Activated B cell treated with CpG ODN at 0.5 μM for 24 hours (primary cell): ENCODE data around the gene XRN2. TPM values are rescaled to one million over a fixed set of nuclear protein-coding genes. Genes with fewer than 3 reads are reported as not detected.

ENCODE experiments used
- ATAC-seq: fragments of 200-7000 bp; cut with Tn5 transposase; one replicate; pipeline ENCODE4 v1.10.0; 2021; ENCODE audit warnings: low read depth, mild to moderate bottlenecking, moderate library complexity
- CTCF ChIA-PET: fragments of 350-600 bp; sonication (Branson Sonifier 250); formaldehyde crosslinking; loops from one replicate; lab custom pipeline; 2021; ENCODE audit warnings: antibody characterized with exemption; lab: Charles Lee
- POLR2A ChIA-PET: fragments of 350-600 bp; sonication (Branson Sonifier 250); formaldehyde crosslinking; loops from one replicate; lab custom pipeline; 2021; ENCODE audit warnings: antibody characterized with exemption; lab: Charles Lee
- DNase-seq: peaks from one replicate; pipeline ENCODE4 v3.0.0; 2022
- H3K27ac Mint-ChIP-seq: one replicate; pipeline ENCODE4 v1.8.0; 2020; ENCODE audit warnings: mixed read lengths
- H3K27me3 Mint-ChIP-seq: one replicate; pipeline ENCODE4 v1.8.0; 2021; ENCODE audit warnings: mixed read lengths
- H3K36me3 Mint-ChIP-seq: one replicate; pipeline ENCODE4 v1.8.0; 2021; ENCODE audit warnings: low read depth, mixed read lengths
- H3K4me1 Mint-ChIP-seq: one replicate; pipeline ENCODE4 v1.8.0; 2021; ENCODE audit warnings: mixed read lengths
- H3K4me3 Mint-ChIP-seq: one replicate; pipeline ENCODE4 v1.8.0; 2020; ENCODE audit warnings: mild to moderate bottlenecking, mixed read lengths
- H3K9me3 Mint-ChIP-seq: one replicate; pipeline ENCODE4 v1.8.0; 2020; ENCODE audit warnings: mixed read lengths
- intact Hi-C: fragments of 100-400 bp; cut with micrococcal nuclease; formaldehyde crosslinking; loops from one replicate; pipeline ENCODE4 v1.15.1; 2024
- total RNA-seq: library from RNA; stranded (reverse); gene quantifications from 2 replicates; pipeline ENCODE4 v1.2.3, GENCODE V29; 2022
- TF ChIP-seq, protein P1 (sequence below): fragments of 200-600 bp; IDR thresholded peaks from one replicate; pipeline ENCODE4 v1.8.0; 2022; ENCODE audit warnings: antibody characterized with exemption, mild to moderate bottlenecking

The XRN2 gene
- total RNA-seq, 1 donor from 2014 or later: 61.0 TPM

DNA sequence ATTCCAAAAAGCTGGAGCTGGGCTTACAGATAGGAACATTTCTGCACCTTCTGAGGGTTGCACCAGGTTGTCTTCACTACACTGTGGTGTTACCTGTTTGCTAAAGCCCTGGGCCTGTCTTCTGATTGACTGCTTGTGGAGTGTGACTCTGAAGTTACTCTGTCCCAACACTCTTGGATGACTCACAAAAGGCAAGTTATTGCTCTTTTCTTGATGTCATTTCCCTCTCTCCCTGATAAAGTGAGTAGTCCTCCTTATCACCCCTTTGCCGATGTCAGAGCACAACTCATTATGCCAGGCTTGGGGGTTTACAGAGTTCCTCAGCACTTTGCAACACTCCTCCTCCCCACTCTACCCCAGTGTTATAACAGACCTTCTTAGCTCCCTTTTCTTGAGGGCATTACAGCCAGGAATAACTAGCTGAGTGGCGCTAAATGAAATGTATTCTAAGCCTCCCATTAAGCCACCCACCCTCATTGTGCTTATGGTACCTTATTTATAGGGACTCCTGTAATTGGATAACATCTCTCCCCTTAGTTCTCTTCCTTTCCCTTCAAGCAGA, 130.3 kb downstream of the XRN2 start:
- ATAC-seq (no peak), DNase-seq (no peak)
- CTCF ChIA-PET: no interaction called here
- H3K4me3 Mint-ChIP-seq: no peak overlapping the region
- H3K27ac Mint-ChIP-seq: no peak overlapping the region
- POLR2A ChIA-PET: no interaction called here
- no peaks in the 10 kb centered on the region for H3K36me3 Mint-ChIP-seq
- H3K9me3 Mint-ChIP-seq: no peaks in the 10 kb centered on the region
- no peaks in the 10 kb centered on the region for H3K4me1 Mint-ChIP-seq
- intact Hi-C loops: no loop called here
- peaks cover 29% of the 10 kb centered on the region for H3K27me3 Mint-ChIP-seq
- TF ChIP-seq, protein P1, sequence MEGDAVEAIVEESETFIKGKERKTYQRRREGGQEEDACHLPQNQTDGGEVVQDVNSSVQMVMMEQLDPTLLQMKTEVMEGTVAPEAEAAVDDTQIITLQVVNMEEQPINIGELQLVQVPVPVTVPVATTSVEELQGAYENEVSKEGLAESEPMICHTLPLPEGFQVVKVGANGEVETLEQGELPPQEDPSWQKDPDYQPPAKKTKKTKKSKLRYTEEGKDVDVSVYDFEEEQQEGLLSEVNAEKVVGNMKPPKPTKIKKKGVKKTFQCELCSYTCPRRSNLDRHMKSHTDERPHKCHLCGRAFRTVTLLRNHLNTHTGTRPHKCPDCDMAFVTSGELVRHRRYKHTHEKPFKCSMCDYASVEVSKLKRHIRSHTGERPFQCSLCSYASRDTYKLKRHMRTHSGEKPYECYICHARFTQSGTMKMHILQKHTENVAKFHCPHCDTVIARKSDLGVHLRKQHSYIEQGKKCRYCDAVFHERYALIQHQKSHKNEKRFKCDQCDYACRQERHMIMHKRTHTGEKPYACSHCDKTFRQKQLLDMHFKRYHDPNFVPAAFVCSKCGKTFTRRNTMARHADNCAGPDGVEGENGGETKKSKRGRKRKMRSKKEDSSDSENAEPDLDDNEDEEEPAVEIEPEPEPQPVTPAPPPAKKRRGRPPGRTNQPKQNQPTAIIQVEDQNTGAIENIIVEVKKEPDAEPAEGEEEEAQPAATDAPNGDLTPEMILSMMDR: no peak

DNA sequence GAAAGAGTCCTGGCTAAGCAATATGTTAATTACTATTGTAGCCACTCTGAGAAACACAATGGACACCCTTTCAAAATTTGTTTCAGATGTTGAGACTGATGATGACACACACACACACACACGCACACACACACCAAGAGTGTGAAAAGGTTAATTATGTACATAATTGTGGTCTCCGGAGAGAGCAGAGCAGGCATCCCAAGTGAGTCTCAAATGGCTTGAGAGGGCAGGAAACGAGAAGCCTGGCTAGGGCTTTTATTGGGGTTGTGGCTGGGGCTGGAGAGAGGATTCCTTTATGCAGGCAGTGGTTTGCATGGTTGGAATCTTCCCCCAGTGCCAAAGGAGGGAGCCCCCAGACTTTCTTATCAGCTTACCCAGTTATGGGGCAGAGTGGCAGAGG, 132.4 kb downstream of the XRN2 start:
- no peak overlapping the region for H3K27ac Mint-ChIP-seq
- H3K4me3 Mint-ChIP-seq: no peak overlapping the region
- CTCF ChIA-PET: no interaction called here
- H3K36me3 Mint-ChIP-seq: no peaks in the 10 kb centered on the region
- DNase-seq (no peak), ATAC-seq (no peak)
- POLR2A ChIA-PET: no interaction called here
- H3K27me3 Mint-ChIP-seq: peaks cover 23% of the 10 kb centered on the region
- H3K4me1 Mint-ChIP-seq: no peaks in the 10 kb centered on the region
- intact Hi-C loops: no loop called here
- TF ChIP-seq, protein P1: no peak
- no peaks in the 10 kb centered on the region for H3K9me3 Mint-ChIP-seq

DNA sequence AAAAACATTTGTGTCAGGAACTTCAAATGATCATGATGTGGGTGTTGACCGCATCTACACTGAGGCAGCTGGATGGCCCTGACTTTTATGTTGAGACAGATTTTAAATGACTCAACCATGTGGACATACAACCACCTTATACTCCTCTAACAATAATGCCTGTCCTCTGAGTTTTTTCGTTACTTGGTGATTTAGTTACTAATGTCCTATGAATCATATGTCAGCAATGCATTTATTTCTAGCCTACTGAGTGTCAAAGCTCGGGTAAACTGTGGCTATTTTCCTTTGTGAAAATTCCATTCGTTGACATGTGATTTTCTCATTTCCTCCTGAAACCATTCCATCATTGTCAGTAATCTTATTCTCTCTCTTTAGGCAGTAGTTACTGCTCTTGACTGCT, 133.1 kb downstream of the XRN2 start:
- H3K27me3 Mint-ChIP-seq: peaks cover 26% of the 10 kb centered on the region
- POLR2A ChIA-PET: no interaction called here
- H3K4me3 Mint-ChIP-seq: no peak overlapping the region
- TF ChIP-seq, protein P1: no peak
- CTCF ChIA-PET: no interaction called here
- no peaks in the 10 kb centered on the region for H3K36me3 Mint-ChIP-seq
- H3K27ac Mint-ChIP-seq: no peak overlapping the region
- no peaks in the 10 kb centered on the region for H3K4me1 Mint-ChIP-seq
- DNase-seq: no peak
- H3K9me3 Mint-ChIP-seq: no peaks in the 10 kb centered on the region
- no peak for ATAC-seq
- intact Hi-C loops: no loop called here

DNA sequence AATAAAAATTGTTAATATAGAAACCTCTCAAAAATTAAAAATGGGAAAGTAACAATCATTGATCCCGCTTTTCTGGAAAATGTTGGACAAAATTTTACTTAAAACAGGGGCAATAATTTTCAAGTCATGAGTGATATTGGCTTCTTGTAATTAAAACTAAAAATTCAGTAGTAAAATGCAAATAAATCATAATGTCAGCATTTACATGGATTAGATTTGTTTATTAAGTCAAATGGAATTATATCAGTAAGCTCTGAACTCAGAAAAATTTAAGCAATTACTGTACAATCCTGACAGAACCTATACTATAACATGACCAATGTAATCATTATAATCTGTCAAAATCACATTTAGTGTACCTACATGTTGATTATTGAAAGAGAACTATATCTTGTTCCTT, 134.1 kb downstream of the XRN2 start:
- no peaks in the 10 kb centered on the region for H3K36me3 Mint-ChIP-seq
- H3K27me3 Mint-ChIP-seq: peaks cover 26% of the 10 kb centered on the region
- no peaks in the 10 kb centered on the region for H3K9me3 Mint-ChIP-seq
- ATAC-seq: no peak
- intact Hi-C loops: no loop called here
- CTCF ChIA-PET: no interaction called here
- H3K4me3 Mint-ChIP-seq: no peak overlapping the region
- H3K27ac Mint-ChIP-seq: no peak overlapping the region
- DNase-seq: no peak
- TF ChIP-seq, protein P1: no peak
- H3K4me1 Mint-ChIP-seq: no peaks in the 10 kb centered on the region
- POLR2A ChIA-PET: no interaction called here

DNA sequence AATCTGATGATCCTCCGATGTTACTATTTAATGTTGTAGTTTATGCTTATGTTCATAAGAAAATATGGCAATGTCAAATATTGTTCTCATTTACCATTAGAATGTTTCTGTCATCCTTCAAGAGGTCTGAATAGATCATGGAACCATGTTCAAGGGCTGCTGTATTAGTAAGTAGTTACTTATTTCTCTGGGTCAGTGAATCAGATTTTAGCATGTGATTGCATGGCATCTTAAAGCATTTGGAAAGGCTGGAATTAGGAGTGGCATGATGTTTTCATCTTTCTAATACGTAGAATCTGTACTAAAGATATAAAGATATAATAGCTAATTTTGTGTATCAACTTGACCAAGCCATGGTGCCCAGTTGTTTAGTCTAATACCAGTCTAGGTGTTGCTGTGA, 134.7 kb downstream of the XRN2 start:
- intact Hi-C loops: no loop called here
- Mint-ChIP-seq H3K4me1 (no peaks in the 10 kb centered on the region), H3K27me3 (peaks cover 26% of the 10 kb centered on the region), H3K4me3 (no peak overlapping the region), H3K27ac (no peak overlapping the region), H3K36me3 (no peaks in the 10 kb centered on the region), H3K9me3 (no peaks in the 10 kb centered on the region)
- ATAC-seq: no peak
- TF ChIP-seq, protein P1: no peak
- POLR2A ChIA-PET: no interaction called here
- no peak for DNase-seq
- CTCF ChIA-PET: no interaction called here

Other genes with a start within 250 kb of the XRN2 start
- gene LINC00237, start 197.0 kb upstream of the XRN2 start, total RNA-seq: 0.17 TPM in 1 of 2 replicates, not detected in the other
- 15.8 and 18.0 TPM in 2 replicates for gene KIZ, start 177.2 kb upstream of the XRN2 start, total RNA-seq
- not detected in 2 replicates for gene NKX2-4, start 94.2 kb downstream of the XRN2 start, total RNA-seq
- gene NKX2-2, start 210.7 kb downstream of the XRN2 start, total RNA-seq: not detected in 2 replicates